HCT116 (cell line): Measurements from ENCODE around the gene SPATA19. TPM values are rescaled to one million over a fixed set of nuclear protein-coding genes. Genes with fewer than 3 reads are reported as not detected.

Experiments
- ATAC-seq: fragments of 200-7000 bp; cut with Tn5 transposase; 2 replicates; pipeline ENCODE4 v1.9.1; 2020; ENCODE audit warnings: mild to moderate bottlenecking, moderate library complexity
- BruUV-seq: library from RNA; stranded (reverse); fragments of 400-500 nt; replicated peaks from 2 replicates; lab custom pipeline; 2021; lab: Mats Ljungman, UMichigan
- CTCF ChIA-PET: fragments of 300-600 bp; sonication (Branson Sonifier 250); formaldehyde crosslinking; loops from one replicate; lab custom pipeline; 2021; ENCODE audit warnings: antibody characterized with exemption; lab: Charles Lee
- POLR2A ChIA-PET: fragments of 300-600, 350-600 bp; sonication (Branson Sonifier 250); formaldehyde crosslinking; loops from one replicate; lab custom pipeline; 2021; ENCODE audit warnings: antibody characterized with exemption; lab: Charles Lee
- RAD21 ChIA-PET, 2 experiments: fragments of 300-600 bp; sonication (Branson Sonifier 250); formaldehyde crosslinking; loops; one replicate each; lab custom pipeline; 2023; ENCODE audit warnings: low total read pairs in 2 of 2; ENCODE audit not compliant: uncharacterized antibody in 2 of 2, unreplicated experiment in 2 of 2, low non-redundant PET in 1 of 2; lab: Charles Lee
- DNase-seq: peaks from one replicate; pipeline ENCODE4 v3.0.0-alpha.2; 2010; ENCODE audit warnings: low read depth, low spot score
- H2AFZ ChIP-seq: fragments of 200-600 bp; shearing (Covaris generic), sonication (generic); 2 replicates; pipeline ENCODE4 v1.6.1; 2017; ENCODE audit warnings: low read depth, mixed run types, mixed read lengths, antibody characterized with exemption, low read length; ENCODE audit not compliant: poor library complexity, severe bottlenecking
- H3K27ac ChIP-seq: 2 replicates; pipeline ENCODE4 v1.5.1; 2012; ENCODE audit warnings: low read depth, low read length
- H3K27me3 ChIP-seq: fragments of 200-600 bp; sonication (generic); 2 replicates; pipeline ENCODE4 v1.6.1; 2016; ENCODE audit warnings: mixed run types, low read length, mixed read lengths; ENCODE audit not compliant: insufficient read depth
- H3K36me3 ChIP-seq, 2 experiments: fragments of 200-500 bp in 1 of 2; fragments of 200-600 bp in 1 of 2; sonication (Bioruptor generic) in 1 of 2; sonication (generic) in 1 of 2; 2 replicates each; pipeline versions ENCODE4 v1.5.1 to v1.6.1; 2014 to 2016; ENCODE audit warnings: low read length in 2 of 2, inconsistent platforms in 1 of 2, mixed read lengths in 1 of 2, mixed run types in 1 of 2; ENCODE audit not compliant: insufficient read depth in 2 of 2, control insufficient read depth in 1 of 2
- H3K4me1 ChIP-seq, 2 experiments: fragments of 200-600 bp in 1 of 2; sonication (generic) in 1 of 2; 2 replicates each; pipeline versions ENCODE4 v1.5.1 to v1.6.1; 2012 to 2017; ENCODE audit warnings: low read length in 2 of 2, inconsistent platforms in 1 of 2, mild to moderate bottlenecking in 1 of 2, mixed read lengths in 1 of 2, mixed run types in 1 of 2, moderate library complexity in 1 of 2; ENCODE audit not compliant: insufficient read depth in 2 of 2, control insufficient read depth in 1 of 2
- H3K4me2 ChIP-seq: fragments of 200-600 bp; sonication (generic); 2 replicates; pipeline ENCODE4 v1.6.1; 2017; ENCODE audit warnings: mixed run types, low read length, mixed read lengths
- H3K4me3 ChIP-seq, 2 experiments: fragments of 200-600 bp in 1 of 2; sonication (generic) in 1 of 2; replicated peaks in 1 of 2; 2 replicates each; pipeline ENCODE4 v1.5.1; 2011 to 2016; ENCODE audit warnings: low read length in 2 of 2, control low read depth in 1 of 2, low read depth in 1 of 2, mild to moderate bottlenecking in 1 of 2, mixed read lengths in 1 of 2, mixed run types in 1 of 2
- H3K79me2 ChIP-seq: fragments of 200-600 bp; sonication (generic); 2 replicates; pipeline ENCODE4 v1.6.1; 2017; ENCODE audit warnings: mild to moderate bottlenecking, mixed run types, low read length, moderate library complexity, mixed read lengths; ENCODE audit not compliant: insufficient read depth
- H3K9ac ChIP-seq: fragments of 200-600 bp; sonication (generic); 2 replicates; pipeline ENCODE4 v1.6.1; 2016; ENCODE audit warnings: low read length, mixed read lengths
- H3K9me2 ChIP-seq: fragments of 200-600 bp; sonication (generic), shearing (Covaris generic); 2 replicates; pipeline ENCODE4 v1.6.1; 2017; ENCODE audit warnings: mixed run types, mild to moderate bottlenecking, moderate library complexity; ENCODE audit not compliant: insufficient read depth
- H3K9me3 ChIP-seq, 2 experiments: fragments of 200-500 bp in 1 of 2; fragments of 200-600 bp in 1 of 2; sonication (Bioruptor generic) in 1 of 2; sonication (generic) in 1 of 2; 2 replicates each; pipeline ENCODE4 v1.6.1; 2014 to 2017; ENCODE audit warnings: low read length in 2 of 2, mixed read lengths in 2 of 2, inconsistent platforms in 1 of 2, low read depth in 1 of 2, mild to moderate bottlenecking in 1 of 2, mixed run types in 1 of 2, moderate library complexity in 1 of 2; ENCODE audit not compliant: control insufficient read depth in 1 of 2, insufficient read depth in 1 of 2
- H4K20me1 ChIP-seq: fragments of 200-600 bp; sonication (generic), shearing (Covaris generic); 2 replicates; pipeline ENCODE4 v1.6.1; 2017; ENCODE audit warnings: mixed run types, mild to moderate bottlenecking, moderate library complexity; ENCODE audit not compliant: insufficient read depth
- ATF3 ChIP-seq: IDR thresholded peaks from 2 replicates; pipeline ENCODE4 v1.6.1; 2012
- CBX3 ChIP-seq: IDR thresholded peaks from 2 replicates; pipeline ENCODE4 v1.6.1; 2012; ENCODE audit warnings: low read depth
- CEBPB ChIP-seq: IDR thresholded peaks from 2 replicates; pipeline ENCODE4 v1.6.1; 2012; ENCODE audit warnings: low read depth
- CTCF ChIP-seq, 3 experiments: fragments of 200-600 bp in 1 of 3; sonication (generic) in 1 of 3; IDR thresholded peaks in 2 of 3; conservative IDR thresholded peaks in 1 of 3; 2 replicates each; pipeline ENCODE4 v1.5.1; 2012 to 2017; ENCODE audit warnings: low read depth in 2 of 3, low read length in 2 of 3, antibody characterized with exemption in 1 of 3, borderline replicate concordance in 1 of 3, control low read depth in 1 of 3, mild to moderate bottlenecking in 1 of 3, mixed read lengths in 1 of 3, mixed run types in 1 of 3, moderate library complexity in 1 of 3; ENCODE audit not compliant: insufficient read depth in 1 of 3
- EZH2phosphoT487 ChIP-seq: fragments of 200-600 bp; IDR thresholded peaks from 2 replicates; pipeline ENCODE4 v1.6.1; 2018; ENCODE audit warnings: antibody characterized with exemption, borderline replicate concordance
- FOSL1 ChIP-seq: IDR thresholded peaks from 2 replicates; pipeline ENCODE4 v1.6.1; 2012; ENCODE audit warnings: low read depth
- JUND ChIP-seq: IDR thresholded peaks from 2 replicates; pipeline ENCODE4 v1.6.1; 2012
- MAX ChIP-seq: IDR thresholded peaks from 2 replicates; pipeline ENCODE4 v1.6.1; 2012
- POLR2A ChIP-seq: IDR thresholded peaks from 2 replicates; pipeline ENCODE4 v1.7.0; 2011; ENCODE audit warnings: borderline replicate concordance; ENCODE audit not compliant: insufficient read depth, insufficient read length; ENCODE audit errors: extremely low read depth
- RAD21 ChIP-seq: IDR thresholded peaks from 2 replicates; pipeline ENCODE4 v1.6.1; 2012; ENCODE audit warnings: low read depth, mild to moderate bottlenecking
- REST ChIP-seq: IDR thresholded peaks from 2 replicates; pipeline ENCODE4 v1.6.1; 2012; ENCODE audit warnings: low read depth
- SIN3A ChIP-seq: IDR thresholded peaks from 2 replicates; pipeline ENCODE4 v1.6.1; 2012; ENCODE audit warnings: low read depth
- SP1 ChIP-seq: IDR thresholded peaks from 2 replicates; pipeline ENCODE4 v1.6.1; 2012; ENCODE audit warnings: low read depth
- ZBTB33 ChIP-seq: IDR thresholded peaks from 2 replicates; pipeline ENCODE4 v1.6.1; 2011; ENCODE audit warnings: mild to moderate bottlenecking, low read length, moderate library complexity; ENCODE audit not compliant: insufficient replicate concordance; ENCODE audit errors: extremely low read depth
- ZFX ChIP-seq: fragments of 450-650 bp; IDR thresholded peaks from 2 replicates; pipeline ENCODE4 v1.6.1; 2017
- ZNF274 ChIP-seq: fragments of 200-500 bp; sonication (Bioruptor generic); IDR thresholded peaks from 2 replicates; pipeline ENCODE4 v1.6.1; 2014; ENCODE audit warnings: mild to moderate bottlenecking, low read depth, low read length, inconsistent platforms
- intact Hi-C: fragments of 100-400 bp; cut with micrococcal nuclease; formaldehyde crosslinking; loops from 2 replicates; pipeline ENCODE4 v1.10.0; 2022
- total RNA-seq: library from RNA; stranded (reverse); gene quantifications from one replicate; pipeline ENCODE4 v1.2.1, GENCODE V29; 2021; ENCODE audit not compliant: unreplicated experiment

SPATA19 gene
- total RNA-seq, 1 experiment from 2014 or later: not detected

- TF ChIP-seq ZNF274 (no peak), POLR2A (no peak), REST (no peak), CEBPB (no peak), FOSL1 (no peak), ZBTB33 (no peak), ATF3 (no peak), RAD21 (no peak), SP1 (no peak), MAX (no peak), CBX3 (no peak), ZFX (no peak), SIN3A (no peak), EZH2phosphoT487 (no peak), CTCF (IDR thresholded peaks at IDR 0.05 in 2 of 3, conservative IDR thresholded peaks at IDR 0.05 in 1 of 3; ENCODE audit: borderline replicate concordance in 1 of 3, insufficient read depth in 1 of 3, low read depth in 2 of 3, low read length in 2 of 3) (no peak), JUND (no peak)
- RAD21 ChIA-PET: no interaction called here
- H4K20me1 ChIP-seq: no peaks in the 10 kb centered on the region
- CTCF ChIA-PET: no interaction called here
- H3K9ac ChIP-seq: no peak overlapping the region
- no peaks in the 10 kb centered on the region for H3K9me2 ChIP-seq
- intact Hi-C loops: no loop called here
- H3K9me3 ChIP-seq: no peaks in the 10 kb centered on the region
- ATAC-seq (no peak), DNase-seq (no peak)
- H2AFZ ChIP-seq: no peak overlapping the region
- BruUV-seq: no TSS peak
- H3K4me3 ChIP-seq: no peak overlapping the region
- H3K4me1 ChIP-seq: no peaks in the 10 kb centered on the region
- H3K36me3 ChIP-seq: no peaks in the 10 kb centered on the region
- POLR2A ChIA-PET: no interaction called here
- no peak overlapping the region for H3K4me2 ChIP-seq
- H3K27ac ChIP-seq: no peak overlapping the region
- H3K27me3 ChIP-seq: peaks cover 35% of the 10 kb centered on the region
- H3K79me2 ChIP-seq: no peaks in the 10 kb centered on the region
These were observed 47.5 kb upstream of the SPATA19 start for GRCh38 chr11:133892584-133893380.
